Measurements from ENCODE around the gene SAMD11. TPM values are rescaled to one million over a fixed set of nuclear protein-coding genes. Genes with fewer than 3 reads are reported as not detected.

The SAMD11 gene
- total and polyA plus RNA-seq, 10 of the 15 experiments (the other 5 are each of a cell fraction or from before 2014, with no cell fraction given), result 0.04 to 0.31 (median 0.19) TPM; not detected in 6

GRCh38 chr1:984476-984814, 60.7 kb downstream of the SAMD11 start:
- ChIA-PET RAD21 (ENCODE audit: unreplicated experiment) (interaction anchor here (0.7 to 2.4 kb wide), 15 partner anchors 8 to 307 kb away, joined by 3 to 19 read pairs (median 3); partner anchors contain the start of genes AGRN and ISG15), CTCF (interaction anchor here (0.7 to 8.0 kb wide), 18 partner anchors 9 to 387 kb away, joined by 3 to 71 read pairs (median 6); partner anchors contain the start of genes ISG15 and NOC2L), POLR2A (interaction anchor here (0.6 to 1.0 kb wide), 4 partner anchors 11 to 321 kb away, joined by 3 to 7 read pairs (median 3); partner anchors contain the start of gene ISG15), SMC1A (ENCODE audit: uncharacterized antibody, unreplicated experiment) (interaction anchor here (0.6 to 2.7 kb wide), 11 partner anchors 13 to 307 kb away, joined by 3 to 13 read pairs (median 4); partner anchors contain the start of gene ISG15)
- in situ Hi-C loops (cut with MboI) (loop anchor here (5.0 kb wide), 1 partner anchor 78 kb away; no protein-coding TSS in a partner anchor), intact Hi-C loops (cut with micrococcal nuclease; ENCODE audit: unreplicated experiment) (loop anchor here (1.0 to 2.0 kb wide), 2 partner anchors 79 to 308 kb away; no protein-coding TSS in a partner anchor)
- Histone ChIP-seq H4K20me1 (ENCODE audit: control insufficient read depth, insufficient read depth) (no peaks in the 10 kb centered on the region), H3K9me3 (replicated peaks; ENCODE audit: control insufficient read depth, insufficient read depth, low read length) (no peaks in the 10 kb centered on the region; the same call in 2 of the 3 replicates), H3K4me2 (ENCODE audit: control insufficient read depth, insufficient read depth) (no peak overlapping the region), H3K4me3 (no peak overlapping the region), H3K79me2 (ENCODE audit: control insufficient read depth, insufficient read depth, low read length) (no peaks in the 10 kb centered on the region), H3K36me3 (ENCODE audit: control insufficient read depth in 2 of 2, insufficient read depth in 2 of 2, low read length in 1 of 2) (no peaks in the 10 kb centered on the region), H3K27ac (ENCODE audit: control insufficient read depth, insufficient read depth) (no peak overlapping the region), H3K27me3 (replicated peaks in 1 of 2; ENCODE audit: control insufficient read depth in 2 of 2, insufficient read depth in 2 of 2, low read length in 1 of 2) (no peaks in the 10 kb centered on the region), H2AFZ (ENCODE audit: control insufficient read depth, low read depth, low read length) (no peak overlapping the region), H3K9ac (ENCODE audit: control insufficient read depth, insufficient read depth, low read length) (no peak overlapping the region), H3K4me1 (ENCODE audit: control insufficient read depth, insufficient read depth, low read length) (no peaks in the 10 kb centered on the region)
- BruUV-seq (replicated peaks), result no TSS peak
- no peak for TF ChIP-seq IKZF1 (conservative IDR thresholded peaks at IDR 0.05)
- no peak for TF ChIP-seq MYC (IDR thresholded peaks at IDR 0.05; ENCODE audit: insufficient read depth, insufficient read length, insufficient replicate concordance, low read length, severe bottlenecking)
- TF ChIP-seq CREB1 (IDR thresholded peaks at IDR 0.05; ENCODE audit: low read depth), result no peak
- no peak for TF ChIP-seq SRF (IDR thresholded peaks at IDR 0.05; ENCODE audit: low read depth in 2 of 2, low read length in 2 of 2)
- no peak for TF ChIP-seq HDAC6 (IDR thresholded peaks at IDR 0.05; ENCODE audit: unreplicated experiment)
- no peak for TF ChIP-seq SKIL (IDR thresholded peaks at IDR 0.05; ENCODE audit: low read depth, poor library complexity, severe bottlenecking)
- no peak for TF ChIP-seq ZBTB40 (IDR thresholded peaks at IDR 0.05; ENCODE audit: borderline replicate concordance)
- TF ChIP-seq EGR1 (IDR thresholded peaks at IDR 0.05; ENCODE audit: borderline replicate concordance in 1 of 2, low read depth in 2 of 2, low read length in 2 of 2), result no peak
- TF ChIP-seq ZNF217 (IDR thresholded peaks at IDR 0.05), result no peak
- no peak for TF ChIP-seq KAT2A (conservative IDR thresholded peaks at IDR 0.05; ENCODE audit: control insufficient read depth, low read depth, low read length)
- TF ChIP-seq RUNX3 (IDR thresholded peaks at IDR 0.05; ENCODE audit: low read length), result no peak
- no peak for TF ChIP-seq PML (IDR thresholded peaks at IDR 0.05; ENCODE audit: low read length)
- no peak for TF ChIP-seq FOS (IDR thresholded peaks at IDR 0.05; ENCODE audit: borderline replicate concordance, extremely low read depth, insufficient read length)
- no peak for FAIRE-seq
- WGBS (ENCODE audit: insufficient coverage, insufficient replicate concordance, low lambda C conversion rate, missing lambda C conversion rate), result 58% methylated on average over 12 of the region's 12 CpGs
- DNase-seq (ENCODE audit: low read depth, low spot score), result no peak
- no peak for ATAC-seq
